Measurements from ENCODE around the gene MT2A.
A peak's percentile ranks its signal among the peaks of the same experiment; 100 is the strongest.
"Not testable (repeated sequence)": the region's sequence is repeated elsewhere in the genome, so short reads cannot be mapped to it uniquely, and the experiment has no call there.

The MT2A gene

GRCh38 chr16:56623184-56623583 is 14.8 kb downstream of the MT2A start:
- not testable (repeated sequence) for DNase-seq

- peak in 1 of 2 donors; percentile 44 for DNase-seq
Observed at GRCh38 chr16:56623637-56624036, 15.3 kb downstream of the MT2A start.

GRCh38 chr16:56625140-56625942 is 17.0 kb downstream of the MT2A start, which contains the start of gene MT1E:
TSS of gene MT1E (plus strand) at chr16:56625781. CDS start at chr16:56625852, 71 bp downstream.
- DNase-seq: peak; percentile 56 to 74

GRCh38 chr16:56625943-56626654 is 17.7 kb downstream of the MT2A start:
- DNase-seq: peak in 1 of 2 donors; percentile 42

GRCh38 chr16:56626685-56627084 is 18.3 kb downstream of the MT2A start:
- DNase-seq: no peak

- peak in 1 of 2 donors; percentile 35 for DNase-seq
Observed at GRCh38 chr16:56628486-56629350, 20.3 kb downstream of the MT2A start.

- DNase-seq: no peak
Observed at GRCh38 chr16:56629531-56629930, 21.1 kb downstream of the MT2A start.

- DNase-seq: peak; percentile 34 to 41
Observed at GRCh38 chr16:56630134-56630533, 21.8 kb downstream of the MT2A start.

GRCh38 chr16:56631197-56631596 is 22.8 kb downstream of the MT2A start:
- DNase-seq: no peak

GRCh38 chr16:56631832-56632155 is 23.4 kb downstream of the MT2A start:
- DNase-seq: no peak

- no peak for DNase-seq
Observed at GRCh38 chr16:56632156-56632847, 23.9 kb downstream of the MT2A start, which contains the start of gene MT1M. TSS of gene MT1M (plus strand) at chr16:56632659. CDS start at chr16:56632732, 73 bp downstream.

GRCh38 chr16:56632848-56633365 is 24.5 kb downstream of the MT2A start:
- no peak for DNase-seq

- no peak for DNase-seq
Observed at GRCh38 chr16:56633535-56633934, 25.2 kb downstream of the MT2A start.

GRCh38 chr16:56634715-56635440 is 26.5 kb downstream of the MT2A start:
- DNase-seq: no peak

- DNase-seq: no peak
Observed at GRCh38 chr16:56635441-56635967, 27.1 kb downstream of the MT2A start.

GRCh38 chr16:56636616-56637413 is 28.4 kb downstream of the MT2A start:
- DNase-seq: no peak

GRCh38 chr16:56637814-56638750 is 29.7 kb downstream of the MT2A start, which contains the start of gene MT1A:
TSS of gene MT1A (plus strand) at chr16:56638666. CDS start at chr16:56638739, 73 bp downstream.
- DNase-seq: peak in 1 of 2 donors; percentile 40

- DNase-seq: no peak
Observed at GRCh38 chr16:56639045-56639444, 30.7 kb downstream of the MT2A start.

GRCh38 chr16:56640076-56640475 is 31.7 kb downstream of the MT2A start:
- no peak for DNase-seq

Data from inflammatory macrophage treated with lipopolysaccharide for 1 hour (primary cell).